Muscle of back (tissue), 11 donors: ENCODE data around the gene EPB41L4A. TPM values are rescaled to one million over a fixed set of nuclear protein-coding genes. Genes with fewer than 3 reads are reported as not detected.

Experiments
- DNase-seq, 3 donors: peaks; one replicate each; pipeline versions ENCODE4 v3.0.0 to v3.0.0-alpha.2; 2013
- polyA plus RNA-seq, 10 donors: library from polyadenylated mRNA; unstranded; fragments of 120-200 nt; gene quantifications; one replicate each; pipeline ENCODE4 v1.2.1, GENCODE V29; 2013; ENCODE audit not compliant: insufficient read length in 10 of 10

Gene EPB41L4A
- polyA plus RNA-seq, 10 donors: 4.6 to 10.5 (median 7.2) TPM

GRCh38 chr5:112113565-112113964 lies 305.5 kb downstream of the EPB41L4A start:
- no peak for DNase-seq
